A549 (cell line): ENCODE results near the gene SEMA7A. TPM values are rescaled to one million over a fixed set of nuclear protein-coding genes. Genes with fewer than 3 reads are reported as not detected.
"Not testable (repeated sequence)": the region's sequence is repeated elsewhere in the genome, so short reads cannot be mapped to it uniquely, and the experiment has no call there.

Experiments
- ATAC-seq, 2 experiments: fragments of 200-7000 bp in 1 of 2; fragments of >200 bp in 1 of 2; cut with Nextera tagmentation in 1 of 2; cut with Tn5 transposase in 1 of 2; 3 replicates each; pipeline versions ENCODE4 v1.8.0 to v1.9.1; 2018 to 2020; ENCODE audit warnings: mild to moderate bottlenecking in 1 of 2, moderate library complexity in 1 of 2
- CTCF ChIA-PET: fragments of 300-600 bp; sonication (Branson Sonifier 250); formaldehyde crosslinking; extraction: SDS; loops from one replicate; lab custom pipeline; 2021; ENCODE audit warnings: antibody characterized with exemption, inconsistent platforms; lab: Yijun Ruan, JAX
- POLR2A ChIA-PET: fragments of 350-600 bp; formaldehyde crosslinking; extraction: SDS; loops from one replicate; lab custom pipeline; 2021; ENCODE audit warnings: antibody characterized with exemption, inconsistent platforms; lab: Yijun Ruan, JAX
- DNase-seq, 2 experiments: peaks; one replicate each; pipeline versions ENCODE4 v3.0.0 to v3.0.0-alpha.2; 2011 to 2016; ENCODE audit warnings: low read depth in 1 of 2, low spot score in 1 of 2
- FAIRE-seq: peaks from 2 replicates; lab custom pipeline; 2011; peaks lifted over from hg19 to GRCh38; lab: Jason Lieb, UNC
- H3K27ac ChIP-seq, 2 experiments: fragments of >200 bp; sonication (Bioruptor Twin); formaldehyde crosslinking; 3 replicates each; pipeline ENCODE4 v1.5.1; 2016 to 2017
- H3K4me1 ChIP-seq: fragments of >200 bp; sonication (Bioruptor Twin); formaldehyde crosslinking; 3 replicates; pipeline ENCODE4 v1.6.1; 2016
- H3K4me2 ChIP-seq: fragments of >200 bp; sonication (Bioruptor Twin); formaldehyde crosslinking; 3 replicates; pipeline ENCODE4 v1.6.1; 2016
- H3K4me3 ChIP-seq: fragments of >200 bp; sonication (Bioruptor Twin); formaldehyde crosslinking; 3 replicates; pipeline ENCODE4 v1.5.1; 2016
- H3K9me3 ChIP-seq: fragments of >200 bp; sonication (Bioruptor Twin); formaldehyde crosslinking; 3 replicates; pipeline ENCODE4 v1.6.1; 2016
- CBX2 ChIP-seq: fragments of 200-600 bp; sonication (generic); IDR thresholded peaks from 2 replicates; pipeline ENCODE4 v1.6.1; 2016; ENCODE audit warnings: low read depth, mild to moderate bottlenecking, borderline replicate concordance
- CBX8 ChIP-seq: fragments of 200-600 bp; sonication (generic); IDR thresholded peaks from 2 replicates; pipeline ENCODE4 v1.6.1; 2016
- CHD2 ChIP-seq: fragments of 150-350 bp; IDR thresholded peaks from 2 replicates; pipeline ENCODE4 v1.6.1; 2014; ENCODE audit warnings: low read length; ENCODE audit not compliant: partially characterized antibody
- CHD4 ChIP-seq: fragments of 200-600 bp; sonication (generic); IDR thresholded peaks from 2 replicates; pipeline ENCODE4 v1.6.1; 2016; ENCODE audit warnings: antibody characterized with exemption, mild to moderate bottlenecking, borderline replicate concordance
- EHF ChIP-seq: fragments of 250-450 bp; sonication (Bioruptor Pico); IDR thresholded peaks from 2 replicates; pipeline ENCODE4 v1.5.0; 2020; ENCODE audit warnings: mild to moderate bottlenecking
- EHMT2 ChIP-seq: fragments of 200-600 bp; sonication (generic); IDR thresholded peaks from 2 replicates; pipeline ENCODE4 v1.6.1; 2016; ENCODE audit warnings: antibody characterized with exemption, low read depth, mild to moderate bottlenecking, moderate library complexity
- FOXS1 ChIP-seq: fragments of 250-450 bp; sonication (Bioruptor Pico); IDR thresholded peaks from 2 replicates; pipeline ENCODE4 v1.5.0; 2020; ENCODE audit warnings: mild to moderate bottlenecking, moderate library complexity
- GATA3 ChIP-seq: IDR thresholded peaks from 2 replicates; pipeline ENCODE4 v1.6.1; 2012; ENCODE audit warnings: borderline replicate concordance
- HEYL ChIP-seq: fragments of 250-450 bp; sonication (Bioruptor Pico); IDR thresholded peaks from 2 replicates; pipeline ENCODE4 v1.8.0; 2021; ENCODE audit warnings: mild to moderate bottlenecking, moderate library complexity
- KDM5A ChIP-seq: fragments of 200-600 bp; sonication (generic); IDR thresholded peaks from 2 replicates; pipeline ENCODE4 v1.6.1; 2016; ENCODE audit warnings: antibody characterized with exemption, mild to moderate bottlenecking
- MYC ChIP-seq: IDR thresholded peaks from 2 replicates; pipeline ENCODE4 v1.6.1; 2012; ENCODE audit warnings: mild to moderate bottlenecking, inconsistent platforms, low read length, improper control_type of control experiment, borderline replicate concordance
- NPAS2 ChIP-seq: fragments of 250-450 bp; sonication (Bioruptor Pico); IDR thresholded peaks from 2 replicates; pipeline ENCODE4 v1.8.0; 2022; ENCODE audit warnings: mild to moderate bottlenecking, moderate library complexity, borderline replicate concordance
- PHF8 ChIP-seq: fragments of 200-600 bp; sonication (generic); IDR thresholded peaks from 2 replicates; pipeline ENCODE4 v1.6.1; 2016; ENCODE audit warnings: low read depth, mild to moderate bottlenecking, antibody characterized with exemption, moderate library complexity, borderline replicate concordance
- RARB ChIP-seq: fragments of 250-450 bp; sonication (Bioruptor Pico); IDR thresholded peaks from 2 replicates; pipeline ENCODE4 v1.8.0; 2021; ENCODE audit warnings: mild to moderate bottlenecking, moderate library complexity
- SMC3 ChIP-seq: fragments of >200 bp; sonication (Bioruptor Twin); formaldehyde crosslinking; IDR thresholded peaks from 3 replicates; pipeline ENCODE4 v1.6.1; 2018; ENCODE audit warnings: inconsistent platforms
- ZFP36 ChIP-seq: fragments of 450-650 bp; IDR thresholded peaks from 2 replicates; pipeline ENCODE4 v1.6.1; 2014; ENCODE audit warnings: borderline replicate concordance; ENCODE audit not compliant: partially characterized antibody
- WGBS: methylation state at CpG from one replicate; pipeline ENCODE4 v1.1.6; 2017; ENCODE audit errors: missing lambda C conversion rate; 5-methylcytosine and 5-hydroxymethylcytosine counted together
- polyA plus RNA-seq, 4 experiments: library from polyadenylated mRNA; depleted of rRNA in 3 of 4; stranded (reverse); fragments of >200 nt; fragmentation: RNase III in 1 of 4; extraction: RNeasy Plus Mini Kit Qiagen cat#74134 plus additional on column Dnase treatment in 1 of 4; gene quantifications; 2 replicates in 3 of 4; 3 replicates in 1 of 4; pipeline ENCODE4 v1.2.3, GENCODE V29; 2011 to 2017
- TF ChIP-seq, protein P1 (sequence below): fragments of >200 bp; sonication (Bioruptor Twin); formaldehyde crosslinking; IDR thresholded peaks from 3 replicates; pipeline ENCODE4 v1.6.1; 2016

The SEMA7A gene
- polyA plus RNA-seq, 2 of the 4 experiments (the other 2 are of a cell fraction) = 0.44 to 1.2 TPM

DNA sequence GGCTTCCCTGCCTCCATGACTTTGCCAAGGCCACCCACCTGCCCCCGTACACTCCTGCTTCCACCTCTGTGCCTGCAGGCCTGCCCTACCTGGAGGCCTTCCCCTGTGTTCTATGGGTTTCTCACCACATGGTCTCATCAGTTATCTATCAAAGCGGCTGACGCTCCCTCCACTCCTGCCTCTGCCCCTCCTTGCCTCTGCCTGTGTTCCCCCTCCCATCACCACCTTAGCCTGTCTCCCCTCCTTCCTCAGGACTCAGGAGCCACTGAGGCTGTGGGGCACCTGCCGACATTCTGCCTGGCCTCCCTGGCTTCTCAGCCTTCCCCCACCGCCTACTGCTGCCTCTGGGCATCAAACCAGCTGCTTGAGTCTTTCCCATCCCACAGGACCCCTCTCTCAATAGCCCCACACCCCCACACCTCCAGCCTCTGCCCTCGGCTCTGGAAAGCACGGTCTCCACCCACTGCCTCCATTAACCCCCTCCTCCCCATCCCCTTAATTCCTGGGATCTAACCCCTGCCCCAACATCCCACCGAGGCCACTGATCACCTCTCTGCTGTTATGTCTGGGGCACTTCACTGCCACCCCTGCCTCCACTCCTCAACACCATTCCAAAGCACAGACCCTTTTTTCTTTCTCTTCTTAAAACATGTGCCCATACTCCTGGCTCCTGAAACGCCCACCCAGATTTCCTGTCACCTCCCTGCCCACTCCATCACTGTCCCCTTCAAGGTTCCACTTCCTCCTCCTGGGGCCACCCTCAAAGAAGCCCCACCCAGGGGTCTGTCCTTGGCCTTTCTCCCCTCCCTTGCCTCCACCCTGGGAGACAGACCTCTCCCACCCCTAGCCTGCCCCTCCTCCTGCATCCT lies 41.9 kb downstream of the SEMA7A start:
- DNase-seq (no peak), ATAC-seq (no peak), FAIRE-seq (no peak)
- TF ChIP-seq EHF (CRISPR knock-in tag) = no peak
- TF ChIP-seq ZFP36 = no peak
- no peak for TF ChIP-seq EHMT2
- no peak for TF ChIP-seq KDM5A
- TF ChIP-seq RARB (CRISPR knock-in tag) = no peak
- TF ChIP-seq CBX8 = no peak
- no peak for TF ChIP-seq CBX2
- TF ChIP-seq SMC3 = no peak
- no peak for TF ChIP-seq FOXS1
- TF ChIP-seq CHD4 = no peak
- TF ChIP-seq, protein P1, sequence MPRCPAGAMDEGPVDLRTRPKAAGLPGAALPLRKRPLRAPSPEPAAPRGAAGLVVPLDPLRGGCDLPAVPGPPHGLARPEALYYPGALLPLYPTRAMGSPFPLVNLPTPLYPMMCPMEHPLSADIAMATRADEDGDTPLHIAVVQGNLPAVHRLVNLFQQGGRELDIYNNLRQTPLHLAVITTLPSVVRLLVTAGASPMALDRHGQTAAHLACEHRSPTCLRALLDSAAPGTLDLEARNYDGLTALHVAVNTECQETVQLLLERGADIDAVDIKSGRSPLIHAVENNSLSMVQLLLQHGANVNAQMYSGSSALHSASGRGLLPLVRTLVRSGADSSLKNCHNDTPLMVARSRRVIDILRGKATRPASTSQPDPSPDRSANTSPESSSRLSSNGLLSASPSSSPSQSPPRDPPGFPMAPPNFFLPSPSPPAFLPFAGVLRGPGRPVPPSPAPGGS = no peak
- no peak for TF ChIP-seq CHD2
- no peak for TF ChIP-seq HEYL
- TF ChIP-seq GATA3 = no peak
- no peak for TF ChIP-seq MYC
- TF ChIP-seq PHF8 = no peak
- 74% methylated on average over 9 of the region's 9 CpGs for whole genome bisulfite sequencing
- no peak overlapping the region for H3K4me3 ChIP-seq
- H3K4me1 ChIP-seq = peaks cover 14% of the 10 kb centered on the region
- H3K27ac ChIP-seq = no peak overlapping the region
- ChIA-PET POLR2A (no interaction called here), CTCF (interaction anchor here (1.4 kb wide), 1 partner anchor 10 kb away, joined by 5 read pairs; no protein-coding TSS in a partner anchor)
- H3K9me3 ChIP-seq = no peaks in the 10 kb centered on the region
- H3K4me2 ChIP-seq = no peak overlapping the region

- no peak for TF ChIP-seq FOXS1
- no peak for TF ChIP-seq NPAS2 (CRISPR knock-in tag)
- H3K4me3 ChIP-seq = no peak overlapping the region
- H3K27ac ChIP-seq = no peak overlapping the region
- no peak overlapping the region for H3K4me2 ChIP-seq
- no peak for FAIRE-seq
- no peaks in the 10 kb centered on the region for H3K9me3 ChIP-seq
- ChIA-PET CTCF (interaction anchor here (1.4 to 2.5 kb wide), 2 partner anchors 9 to 16 kb away, joined by 5 to 8 read pairs; no protein-coding TSS in a partner anchor), POLR2A (no interaction called here)
- no peak for ATAC-seq
- DNase-seq = no peak
- 92% methylated on average over 10 of the region's 12 CpGs for WGBS
- H3K4me1 ChIP-seq = 0 out of 3 replicates have a peak, but pooled peaks cover 4% of the 10 kb centered on the region
Measured at GRCh38 chr15:74390647-74391288, 43.0 kb downstream of the SEMA7A start.

GRCh38 chr15:74390049-74390646 lies 43.6 kb downstream of the SEMA7A start:
- FAIRE-seq, H3K9me3 ChIP-seq, DNase-seq, H3K4me2 ChIP-seq, H3K4me3 ChIP-seq, ATAC-seq, H3K27ac ChIP-seq, POLR2A ChIA-PET, H3K4me1 ChIP-seq: not testable (repeated sequence)
- CTCF ChIA-PET = interaction anchor here (2.5 kb wide), 1 partner anchor 16 kb away, joined by 8 read pairs; no protein-coding TSS in a partner anchor
- 91% methylated on average over 10 of the region's 11 CpGs for WGBS
